H1 (cell line): Measurements from ENCODE around the gene HMGCS2. TPM values are rescaled to one million over a fixed set of nuclear protein-coding genes. Genes with fewer than 3 reads are reported as not detected.
"Not testable (repeated sequence)": the region's sequence is repeated elsewhere in the genome, so short reads cannot be mapped to it uniquely, and the experiment has no call there.

Source experiments
- CTCF ChIA-PET: fragments of 300-600 bp; sonication (Branson Sonifier 250); formaldehyde crosslinking; loops from one replicate; lab custom pipeline; 2021; ENCODE audit not compliant: partially characterized antibody; lab: Charles Lee
- POLR2A ChIA-PET: fragments of 300-600 bp; sonication (Branson Sonifier 250); formaldehyde crosslinking; loops from one replicate; lab custom pipeline; 2021; ENCODE audit warnings: inconsistent platforms; ENCODE audit not compliant: partially characterized antibody; lab: Charles Lee
- DNase-seq, 2 experiments: peaks; one replicate each; pipeline versions ENCODE4 v3.0.0 to v3.0.0-alpha.2; 2010 to 2022; ENCODE audit warnings: low spot score in 2 of 2, low read depth in 1 of 2, mixed read lengths in 1 of 2
- FAIRE-seq: peaks from 2 replicates; lab custom pipeline; 2011; peaks lifted over from hg19 to GRCh38; lab: Jason Lieb, UNC
- H2AFZ ChIP-seq: 2 replicates; pipeline ENCODE4 v1.8.1; 2012; ENCODE audit warnings: low read length, inconsistent platforms
- H2AK5ac ChIP-seq: 2 replicates; pipeline ENCODE4 v1.6.1; 2013; ENCODE audit warnings: low read depth, low read length
- H2BK120ac ChIP-seq: replicated peaks from 2 replicates; pipeline ENCODE3; 2013; ENCODE audit warnings: low read depth, low read length, inconsistent platforms
- H2BK12ac ChIP-seq: 2 replicates; pipeline ENCODE4 v1.6.1; 2013; ENCODE audit warnings: low read depth, low read length
- H2BK15ac ChIP-seq: 2 replicates; pipeline ENCODE4 v1.6.1; 2013; ENCODE audit warnings: low read length
- H2BK20ac ChIP-seq: 2 replicates; pipeline ENCODE4 v1.6.1; 2013; ENCODE audit warnings: low read length
- H2BK5ac ChIP-seq: 2 replicates; pipeline ENCODE4 v1.6.1; 2013; ENCODE audit warnings: low read depth, low read length
- H3K14ac ChIP-seq: 2 replicates; pipeline ENCODE4 v1.6.1; 2013; ENCODE audit warnings: inconsistent platforms; ENCODE audit not compliant: insufficient read length
- H3K18ac ChIP-seq: 2 replicates; pipeline ENCODE4 v1.6.1; 2013; ENCODE audit warnings: low read length; ENCODE audit errors: extremely low read depth
- H3K23ac ChIP-seq: 2 replicates; pipeline ENCODE4 v1.6.1; 2013; ENCODE audit warnings: inconsistent platforms; ENCODE audit not compliant: insufficient read length
- H3K23me2 ChIP-seq: 2 replicates; pipeline ENCODE4 v1.6.1; 2013; ENCODE audit warnings: low read depth, low read length
- H3K27ac ChIP-seq: 2 replicates; pipeline ENCODE4 v1.6.1; 2011; ENCODE audit warnings: low read depth, low read length, inconsistent platforms
- H3K27me3 ChIP-seq, 4 experiments: replicated peaks in 1 of 4; 1 replicate in 1 of 4; 2 replicates in 3 of 4; pipeline versions ENCODE4 v1.6.1 to v1.8.1; 2011 to 2013; ENCODE audit warnings: low read length in 3 of 4, mild to moderate bottlenecking in 3 of 4, inconsistent platforms in 2 of 4, mixed read lengths in 2 of 4, moderate library complexity in 1 of 4; ENCODE audit not compliant: control insufficient read depth in 3 of 4, insufficient read depth in 3 of 4; ENCODE audit errors: extremely low read depth in 1 of 4
- H3K36me3 ChIP-seq, 4 experiments: 2 replicates each; pipeline versions ENCODE4 v1.6.1 to v1.8.1; 2011 to 2013; ENCODE audit warnings: mild to moderate bottlenecking in 4 of 4, low read length in 3 of 4, moderate library complexity in 2 of 4, control low read depth in 1 of 4, inconsistent platforms in 1 of 4; ENCODE audit not compliant: insufficient read depth in 4 of 4, control insufficient read depth in 2 of 4
- H3K4ac ChIP-seq: replicated peaks from 2 replicates; pipeline ENCODE3; 2013; ENCODE audit warnings: low read length, low read depth, mixed read lengths, inconsistent platforms; ENCODE audit not compliant: insufficient read length
- H3K4me1 ChIP-seq, 4 experiments: replicated peaks in 1 of 4; 1 replicate in 1 of 4; 2 replicates in 3 of 4; pipeline versions ENCODE4 v1.6.1 to v1.8.1; 2011 to 2013; ENCODE audit warnings: low read length in 3 of 4, inconsistent platforms in 2 of 4, mixed read lengths in 1 of 4; ENCODE audit not compliant: insufficient read depth in 4 of 4, control insufficient read depth in 3 of 4
- H3K4me2 ChIP-seq, 2 experiments: 2 replicates each; pipeline versions ENCODE4 v1.6.1 to v1.8.1; 2011 to 2013; ENCODE audit warnings: low read depth in 2 of 2, low read length in 2 of 2, control low read depth in 1 of 2, inconsistent platforms in 1 of 2, mild to moderate bottlenecking in 1 of 2; ENCODE audit not compliant: insufficient read depth in 1 of 2
- H3K4me3 ChIP-seq, 4 experiments: fragments of 200-600, 300-600 bp in 1 of 4; sonication (generic), shearing (Covaris generic), sonication (Bioruptor Twin) in 1 of 4; 2 replicates each; pipeline versions ENCODE4 v1.5.1 to v1.8.1; 2011 to 2016; ENCODE audit warnings: low read length in 4 of 4, low read depth in 3 of 4, control low read depth in 2 of 4, inconsistent platforms in 2 of 4, mild to moderate bottlenecking in 2 of 4, mixed read lengths in 1 of 4, moderate library complexity in 1 of 4; ENCODE audit not compliant: insufficient read depth in 2 of 4; ENCODE audit errors: extremely low read depth in 1 of 4
- H3K56ac ChIP-seq: replicated peaks from 2 replicates; pipeline ENCODE3; 2013; ENCODE audit warnings: low read depth, mild to moderate bottlenecking, mixed read lengths, low read length, inconsistent platforms; ENCODE audit not compliant: insufficient read length
- H3K79me1 ChIP-seq: 2 replicates; pipeline ENCODE4 v1.6.1; 2013; ENCODE audit warnings: low read depth, low read length, control low read depth
- H3K79me2 ChIP-seq, 2 experiments: 2 replicates each; pipeline versions ENCODE4 v1.6.1 to v1.8.1; 2012 to 2013; ENCODE audit warnings: low read length in 2 of 2, mild to moderate bottlenecking in 2 of 2, inconsistent platforms in 1 of 2; ENCODE audit not compliant: insufficient read depth in 2 of 2, control insufficient read depth in 1 of 2
- H3K9ac ChIP-seq, 4 experiments: replicated peaks in 1 of 4; 1 replicate in 1 of 4; 2 replicates in 3 of 4; pipeline versions ENCODE4 v1.6.1 to v1.8.1; 2011 to 2013; ENCODE audit warnings: low read depth in 3 of 4, low read length in 3 of 4, control low read depth in 2 of 4, mild to moderate bottlenecking in 2 of 4, moderate library complexity in 2 of 4, inconsistent platforms in 1 of 4; ENCODE audit errors: extremely low read depth in 1 of 4
- H3K9me3 ChIP-seq, 2 experiments: 2 replicates each; pipeline versions ENCODE4 v1.6.1 to v1.8.1; 2012 to 2013; ENCODE audit warnings: mild to moderate bottlenecking in 2 of 2, moderate library complexity in 2 of 2, control low read depth in 1 of 2, inconsistent platforms in 1 of 2, low read depth in 1 of 2, low read length in 1 of 2, mixed read lengths in 1 of 2; ENCODE audit not compliant: insufficient read depth in 2 of 2
- H4K20me1 ChIP-seq, 2 experiments: replicated peaks in 1 of 2; 2 replicates each; pipeline versions ENCODE3 to v1.8.1; 2011 to 2013; ENCODE audit warnings: inconsistent platforms in 2 of 2, low read length in 2 of 2, mild to moderate bottlenecking in 1 of 2; ENCODE audit not compliant: insufficient read depth in 2 of 2, control insufficient read depth in 1 of 2
- H4K5ac ChIP-seq: 2 replicates; pipeline ENCODE4 v1.6.1; 2013; ENCODE audit warnings: low read length, low read depth, mixed read lengths, inconsistent platforms; ENCODE audit not compliant: insufficient read length
- H4K8ac ChIP-seq: 2 replicates; pipeline ENCODE4 v1.8.0; 2013; ENCODE audit warnings: mild to moderate bottlenecking, moderate library complexity, low read length, inconsistent platforms; ENCODE audit not compliant: insufficient read depth; ENCODE audit errors: extremely low read depth
- H4K91ac ChIP-seq: replicated peaks from 2 replicates; pipeline ENCODE3; 2013; ENCODE audit warnings: low read length, mixed read lengths, inconsistent platforms; ENCODE audit not compliant: insufficient read length
- ASH2L ChIP-seq: fragments of 200-600, 300-600 bp; sonication (generic); IDR thresholded peaks from one replicate; pipeline ENCODE4 v1.7.1; 2017; ENCODE audit warnings: low read length
- ATF3 ChIP-seq: IDR thresholded peaks from 2 replicates; pipeline ENCODE4 v1.6.1; 2011; ENCODE audit warnings: low read depth, mild to moderate bottlenecking, low read length; ENCODE audit not compliant: insufficient read depth
- CHD1 ChIP-seq: IDR thresholded peaks from 2 replicates; pipeline ENCODE4 v1.6.1; 2012; ENCODE audit warnings: low read depth, low read length, improper control_type of control experiment
- CHD2 ChIP-seq: IDR thresholded peaks from 2 replicates; pipeline ENCODE4 v1.6.1; 2012; ENCODE audit warnings: low read length, improper control_type of control experiment
- CTBP2 ChIP-seq: IDR thresholded peaks from 2 replicates; pipeline ENCODE4 v1.7.0; 2011; ENCODE audit warnings: borderline replicate concordance, mild to moderate bottlenecking, moderate library complexity, mixed read lengths, low read length; ENCODE audit not compliant: insufficient read depth, insufficient read length
- GTF2F1 ChIP-seq: IDR thresholded peaks from 2 replicates; pipeline ENCODE4 v1.6.1; 2012; ENCODE audit warnings: low read depth, low read length, improper control_type of control experiment, borderline replicate concordance
- KDM4A ChIP-seq: IDR thresholded peaks from one replicate; pipeline ENCODE4 v1.7.1; 2012; ENCODE audit warnings: low read depth, mild to moderate bottlenecking, moderate library complexity, low read length, inconsistent platforms; ENCODE audit not compliant: severe bottlenecking
- POLR2AphosphoS5 ChIP-seq: IDR thresholded peaks from 2 replicates; pipeline ENCODE4 v1.6.1; 2011; ENCODE audit warnings: low read depth, low read length
- SP1 ChIP-seq: IDR thresholded peaks from 2 replicates; pipeline ENCODE4 v1.6.1; 2011; ENCODE audit warnings: low read depth, low read length
- TBP ChIP-seq: IDR thresholded peaks from 2 replicates; pipeline ENCODE4 v1.6.1; 2011; ENCODE audit warnings: low read depth, low read length, improper control_type of control experiment
- ZNF274 ChIP-seq: IDR thresholded peaks from 2 replicates; pipeline ENCODE4 v1.7.0; 2012; ENCODE audit warnings: low read length, borderline replicate concordance; ENCODE audit errors: extremely low read depth
- WGBS, 2 experiments: shearing (Covaris generic) in 1 of 2; methylation state at CpG; one replicate each; pipeline versions ENCODE4 v1.1.6 to v1.1.7; 2013 to 2015; ENCODE audit warnings: low lambda C conversion rate in 2 of 2, mixed read lengths in 2 of 2, inconsistent platforms in 1 of 2, low coverage in 1 of 2, missing lambda C conversion rate in 1 of 2; ENCODE audit not compliant: insufficient replicate concordance in 2 of 2, insufficient coverage in 1 of 2, insufficient read length in 1 of 2; ENCODE audit errors: extremely low coverage in 1 of 2, missing lambda C conversion rate in 1 of 2; 5-methylcytosine and 5-hydroxymethylcytosine counted together
- polyA plus RNA-seq, 7 experiments: library from polyadenylated mRNA; depleted of rRNA in 3 of 7; stranded (reverse) in 5 of 7; unstranded in 2 of 7; fragments of >200 nt in 5 of 7; fragments of 200-250 nt in 2 of 7; gene quantifications; 1 replicate in 5 of 7; 2 replicates in 1 of 7; 4 replicates in 1 of 7; pipeline versions ENCODE4 v1.2.1 to v1.2.3, GENCODE V29; 2011 to 2013; ENCODE audit warnings: missing spikeins in 2 of 7, mixed read lengths in 2 of 7
- total RNA-seq: library from RNA; stranded (reverse); fragmentation: NEBNext Ultra II Directional; extraction: Animal tissue kit (Norgen Biotek cat#: 25700); gene quantifications from 2 replicates; pipeline ENCODE4 v1.2.1, GENCODE V29; 2021

HMGCS2 gene
- total and polyA plus RNA-seq, 2 of the 8 experiments (the other 6 are each of a cell fraction or from before 2014, with no cell fraction given): not detected

DNA sequence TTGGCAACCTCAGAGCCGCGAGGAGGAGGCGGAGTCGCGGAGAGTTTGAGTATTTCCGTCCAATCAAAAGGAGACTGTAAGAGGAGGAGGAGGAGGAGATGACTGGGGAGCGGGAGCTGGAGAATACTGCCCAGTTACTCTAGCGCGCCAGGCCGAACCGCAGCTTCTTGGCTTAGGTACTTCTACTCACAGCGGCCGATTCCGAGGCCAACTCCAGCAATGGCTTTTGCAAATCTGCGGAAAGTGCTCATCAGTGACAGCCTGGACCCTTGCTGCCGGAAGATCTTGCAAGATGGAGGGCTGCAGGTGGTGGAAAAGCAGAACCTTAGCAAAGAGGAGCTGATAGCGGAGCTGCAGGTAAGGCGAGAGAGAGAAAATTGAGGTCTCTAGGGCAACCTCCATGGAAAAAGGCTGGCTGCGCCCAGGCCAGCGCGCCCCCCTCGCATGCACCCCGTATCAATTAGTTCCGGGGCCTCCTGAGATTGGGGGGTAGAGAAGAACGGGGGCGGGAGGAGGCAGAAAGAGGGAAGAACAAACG lies 56.8 kb downstream of the HMGCS2 start, which contains the start of gene PHGDH (continued):
- TF ChIP-seq CHD1 (peak; percentile 50), ASH2L (peak; percentile 74), POLR2AphosphoS5 (peak; percentile 97), GTF2F1 (peak; percentile 57; the same call in 1 of the 2 replicates), CTBP2 (peak; percentile 71), KDM4A (peak; percentile 47), ZNF274 (no peak), TBP (peak; percentile 96), SP1 (peak; percentile 49; the same call in 1 of the 2 replicates), ATF3 (no peak), CHD2 (peak; percentile 44; the same call in 1 of the 2 replicates)

DNA sequence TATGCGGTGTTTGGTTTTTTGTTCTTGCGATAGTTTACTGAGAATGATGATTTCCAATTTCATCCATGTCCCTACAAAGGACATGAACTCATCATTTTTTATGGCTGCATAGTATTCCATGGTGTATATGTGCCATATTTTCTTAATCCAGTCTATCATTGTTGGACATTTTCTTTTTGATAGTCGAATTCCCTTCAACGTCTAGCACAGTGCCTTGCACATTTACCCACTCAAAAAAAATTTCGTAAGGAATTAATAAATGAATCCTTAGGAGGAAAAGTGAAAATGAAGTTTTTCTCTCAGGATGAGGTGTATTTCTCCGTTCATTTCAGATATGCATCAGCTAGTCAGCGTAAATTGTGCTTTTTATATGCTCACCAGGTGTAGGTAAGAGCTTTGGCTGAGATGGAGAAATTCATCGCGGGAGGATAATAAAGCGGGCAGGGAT lies 57.3 kb downstream of the HMGCS2 start:
- Histone ChIP-seq H3K23me2 (peaks cover 12% of the 10 kb centered on the region), H3K9ac (peak overlapping the region in 2 of 4 experiments; percentile 93 to 94; a peak in 4 of 7 replicates), H3K4me2 (peak overlapping the region; percentile 77 to 95; a peak in 3 of 4 replicates), H4K20me1 (peaks cover 23% of the 10 kb centered on the region in 2 experiments), H3K79me2 (peaks cover 34 to 45% of the 10 kb centered on the region in 2 experiments), H3K36me3 (peaks cover 0 to 25% (median 0%) of the 10 kb centered on the region in 4 experiments; a peak in 1 of 8 replicates), H3K4me3 (peak overlapping the region; percentile 85 to 99 (median 99); a peak in 6 of 8 replicates), H3K4me1 (peaks cover 11 to 30% (median 18%) of the 10 kb centered on the region in 4 experiments)
- not testable (repeated sequence) for H2BK5ac ChIP-seq, H3K9me3 ChIP-seq, H2BK15ac ChIP-seq, H3K23ac ChIP-seq, H4K5ac ChIP-seq, H2BK120ac ChIP-seq, H4K91ac ChIP-seq, H3K27ac ChIP-seq, H2AK5ac ChIP-seq, H2BK20ac ChIP-seq, H3K18ac ChIP-seq, H3K14ac ChIP-seq, H3K56ac ChIP-seq, DNase-seq, H4K8ac ChIP-seq, H2BK12ac ChIP-seq, FAIRE-seq, H2AFZ ChIP-seq, H3K4ac ChIP-seq, H3K79me1 ChIP-seq, H3K27me3 ChIP-seq
- WGBS, 2 experiments: 12% methylated on average over 8 of the region's 10 CpGs; no CpG with 5 or more reads in 1 of the 2 experiments
- POLR2A ChIA-PET: interaction anchor here (0.8 to 9.5 kb wide), 27 partner anchors 8 to 157 kb away, joined by 3 to 425 read pairs (median 8); partner anchors contain the start of gene ZNF697
- CTCF ChIA-PET: interaction anchor here (0.7 to 7.5 kb wide), 7 partner anchors 13 to 96 kb away, joined by 3 to 67 read pairs (median 3); no protein-coding TSS in a partner anchor
